ENCODE data around the gene CRNKL1.
A peak's percentile ranks its signal among the peaks of the same experiment; 100 is the strongest.
"Not testable (repeated sequence)": the region's sequence is repeated elsewhere in the genome, so short reads cannot be mapped to it uniquely, and the experiment has no call there.

The CRNKL1 gene

GRCh38 chr20:20003955-20004322, 48.3 kb downstream of the CRNKL1 start:
- not testable (repeated sequence) for DNase-seq

GRCh38 chr20:20003031-20003954, 49.0 kb downstream of the CRNKL1 start:
- no peak for DNase-seq

DNA sequence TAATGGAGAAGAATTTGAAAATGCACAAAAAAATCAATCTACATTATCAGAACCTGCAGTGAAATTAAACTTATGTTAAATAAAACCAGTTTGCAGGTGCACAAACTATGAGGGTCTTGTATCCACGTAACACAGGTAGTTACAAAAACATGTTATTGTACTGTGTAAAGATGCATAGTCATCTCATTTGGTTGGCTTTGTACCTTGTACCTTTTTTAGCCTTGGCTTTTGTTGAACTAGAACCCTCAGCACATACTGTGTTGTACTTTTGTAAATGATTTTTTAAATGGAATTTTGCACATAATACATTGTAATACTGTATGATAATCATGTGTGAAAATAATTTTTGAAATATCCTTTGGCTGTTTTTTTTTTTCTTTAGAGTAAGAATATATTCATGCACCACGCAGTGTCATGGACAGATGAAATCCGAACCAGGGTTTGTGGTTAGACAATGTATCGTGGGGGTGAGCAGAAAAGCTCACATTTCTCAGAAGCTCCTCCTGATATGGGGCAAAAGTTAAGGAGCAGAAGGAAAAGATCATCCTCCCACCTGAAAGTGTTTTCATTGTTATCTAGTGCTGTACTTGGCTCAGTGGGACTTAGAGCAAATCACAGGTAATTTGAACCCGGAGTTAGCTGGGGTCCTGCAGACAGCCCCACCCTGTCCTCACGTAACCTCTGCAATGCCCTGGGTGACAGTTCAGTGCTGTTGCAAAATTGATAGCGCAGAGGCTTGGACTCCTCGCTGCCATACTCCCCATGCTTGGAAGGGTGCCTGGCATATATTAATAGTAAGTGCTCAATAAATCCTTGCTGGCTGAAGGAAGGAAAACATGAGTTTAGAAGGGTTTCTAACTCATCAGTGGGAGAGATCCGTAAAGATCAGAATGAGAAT, 49.9 kb downstream of the CRNKL1 start:
- DNase-seq = no peak

GRCh38 chr20:20000211-20000968, 51.9 kb downstream of the CRNKL1 start:
- DNase-seq = no peak

GRCh38 chr20:19998990-19999705, 53.1 kb downstream of the CRNKL1 start:
- no peak for DNase-seq

DNA sequence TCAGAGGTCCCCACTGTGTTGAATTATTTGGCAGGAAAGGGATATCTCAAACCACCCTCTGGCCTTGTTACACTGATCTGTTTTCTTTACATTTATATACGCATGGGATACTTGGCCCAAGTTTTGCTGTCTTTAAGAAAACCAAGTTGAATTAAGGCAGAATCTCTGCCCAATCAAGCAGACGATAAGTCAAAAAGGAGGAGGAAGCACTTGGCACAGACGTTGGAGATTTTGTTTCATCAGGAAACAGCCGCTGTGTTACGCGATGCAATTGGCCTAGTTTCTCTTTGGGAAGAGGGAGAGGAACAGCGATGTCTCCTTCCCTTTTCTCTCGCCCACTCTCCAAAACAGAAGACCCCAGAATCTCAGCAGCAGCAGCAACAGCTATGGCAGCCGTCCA, 55.3 kb downstream of the CRNKL1 start:
- DNase-seq = peak in 1 of 2 experiments; percentile 53

DNA sequence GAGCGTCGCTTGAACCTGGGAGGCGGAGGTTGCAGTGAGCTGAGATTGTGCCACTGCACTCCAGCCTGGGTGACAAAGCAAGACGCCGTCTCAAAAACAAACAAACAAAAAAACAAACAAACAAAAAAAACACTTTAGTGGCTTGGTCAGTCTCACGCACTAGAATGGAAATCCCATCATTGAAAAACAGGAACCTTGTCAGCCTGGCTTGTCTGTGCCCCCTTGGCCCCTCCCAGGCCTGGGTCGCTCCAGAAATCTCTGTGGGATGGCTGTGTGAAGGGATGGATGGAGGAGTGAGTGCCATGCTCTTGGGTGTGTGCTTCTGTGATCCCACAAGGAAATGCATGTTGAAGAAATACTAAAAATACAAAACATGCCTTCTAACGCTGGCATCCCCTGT, 56.0 kb downstream of the CRNKL1 start:
- no peak for DNase-seq

DNA sequence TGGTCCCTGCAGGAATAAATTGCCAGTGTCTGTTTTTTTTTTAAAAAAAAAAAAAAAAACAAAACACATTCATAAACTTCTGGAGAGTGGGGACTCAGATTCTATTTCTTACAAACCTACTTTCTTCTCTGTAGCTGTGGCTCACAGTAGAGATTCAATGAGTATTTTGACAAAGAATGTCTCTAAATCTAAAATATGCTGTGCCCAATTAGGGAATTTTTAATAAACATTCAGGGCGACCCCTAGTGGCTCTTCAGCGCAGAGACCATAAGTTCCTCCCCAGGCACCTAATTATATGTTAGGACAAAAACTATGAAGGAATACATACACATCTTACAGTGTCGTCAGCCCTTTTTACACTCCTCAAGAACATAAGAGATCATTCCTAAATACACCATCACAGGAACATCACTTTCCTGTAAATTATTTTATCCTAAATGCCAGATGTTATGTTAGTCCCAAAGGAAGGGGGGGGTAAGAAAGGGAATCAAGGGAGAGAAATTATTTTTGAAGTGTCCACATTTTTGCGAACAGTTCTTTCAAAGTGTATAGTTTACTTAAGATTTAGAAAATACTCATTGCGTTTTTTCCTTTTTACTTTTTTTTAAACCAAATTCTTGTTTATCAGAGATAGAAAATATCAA, 56.9 kb downstream of the CRNKL1 start:
- DNase-seq = peak in 1 of 2 experiments; percentile 73

- DNase-seq = no peak
Measured at GRCh38 chr20:19993958-19994669, 58.2 kb downstream of the CRNKL1 start.

DNA sequence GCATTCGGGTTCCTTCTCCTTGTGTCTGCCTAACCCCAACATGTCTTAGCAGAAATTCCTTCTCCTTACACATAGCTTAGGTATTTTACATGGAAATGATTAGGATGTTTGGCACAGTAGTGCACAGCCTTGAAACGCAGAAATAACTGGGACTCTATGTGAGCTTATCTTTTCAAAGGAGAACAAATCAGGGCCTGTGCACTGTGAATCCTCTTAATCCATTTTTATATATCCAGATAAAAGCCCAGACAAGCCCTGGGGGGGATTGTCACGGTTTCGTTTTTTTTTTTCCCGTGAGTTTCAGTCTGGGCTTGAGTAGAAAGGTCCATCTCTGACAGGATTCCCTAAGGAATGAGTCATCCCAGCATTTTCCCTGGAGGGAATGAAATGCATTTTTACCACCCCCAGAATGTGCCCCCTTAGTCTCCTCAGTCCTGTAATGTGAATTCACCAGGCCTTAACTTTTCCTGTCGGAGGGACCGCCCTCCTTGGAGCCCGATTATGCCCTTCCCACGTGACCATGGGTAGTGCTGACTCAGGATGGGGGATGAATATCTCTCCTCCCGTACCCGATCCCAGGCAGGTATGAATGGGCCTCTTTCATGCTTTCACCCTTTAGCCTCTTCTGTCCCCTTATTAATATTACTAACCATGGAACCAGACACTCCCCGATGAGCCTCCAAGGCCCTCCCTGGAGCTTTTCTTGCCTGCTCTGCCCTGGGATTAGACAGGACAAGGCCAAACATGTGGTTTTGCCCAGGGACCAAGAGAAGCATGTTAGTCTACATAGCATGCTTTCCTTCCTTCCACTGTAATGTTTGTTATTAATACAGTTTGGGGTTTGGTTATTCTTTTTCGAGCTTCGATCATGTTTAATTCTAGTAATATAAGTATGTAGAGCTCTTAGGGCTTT, 59.0 kb downstream of the CRNKL1 start:
- DNase-seq = no peak

- DNase-seq = no peak
Measured at GRCh38 chr20:19991854-19992253, 60.4 kb downstream of the CRNKL1 start.

DNA sequence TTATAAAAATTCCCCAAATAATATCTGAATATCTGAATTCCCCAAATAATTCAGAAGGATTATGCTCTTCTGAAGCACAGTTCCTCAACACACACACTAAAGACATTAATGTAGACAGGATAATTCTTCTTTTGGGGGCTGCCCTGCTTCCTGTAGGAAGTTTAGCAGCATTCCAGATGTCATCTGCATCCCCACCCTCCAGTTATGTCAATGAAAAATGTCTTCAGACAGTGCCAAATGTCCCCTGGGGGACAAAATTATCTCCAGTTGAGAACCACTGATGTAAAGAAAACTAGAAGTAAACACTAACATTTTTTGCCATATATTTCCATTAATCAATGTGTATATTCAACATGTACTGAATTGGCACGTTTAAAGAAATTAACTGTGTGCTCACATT, 61.0 kb downstream of the CRNKL1 start:
- DNase-seq = no peak

DNA sequence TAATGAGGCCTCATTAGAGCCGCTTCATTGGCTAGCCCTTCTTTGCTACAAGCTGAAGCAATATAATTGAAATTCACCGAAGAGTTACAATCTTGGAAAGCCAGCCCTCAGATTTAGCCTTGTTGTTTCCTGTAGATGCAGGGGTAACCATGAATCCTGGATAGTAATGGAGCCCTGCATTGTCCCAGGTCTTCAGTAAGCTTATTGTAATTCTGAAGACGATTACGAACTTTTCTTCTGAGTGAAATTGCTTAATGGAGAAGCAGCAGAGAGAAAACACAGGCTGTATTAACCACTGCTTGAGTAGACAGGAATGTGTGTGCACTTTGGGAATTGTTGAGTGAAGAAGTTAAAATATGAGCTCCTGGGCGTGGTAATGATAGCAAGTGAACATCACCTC, 61.4 kb downstream of the CRNKL1 start:
- no peak for DNase-seq

DNA sequence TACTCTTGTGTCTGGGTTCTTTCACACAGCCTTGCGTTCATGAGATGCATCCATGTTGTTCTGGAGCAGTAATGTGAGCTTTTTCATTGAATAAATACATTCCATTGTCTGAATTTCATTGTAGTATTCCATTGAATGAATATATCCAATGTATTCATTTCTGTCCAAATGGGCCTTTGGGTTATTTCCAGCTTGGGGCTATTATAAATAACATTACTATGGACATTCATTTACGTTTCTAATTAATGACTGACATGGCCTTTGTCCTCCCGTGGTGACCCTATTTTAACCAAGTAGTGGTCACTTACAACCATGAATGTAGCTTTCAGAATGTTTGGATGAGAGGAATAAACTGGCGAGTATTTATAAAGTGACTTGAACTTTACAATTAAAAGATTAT, 65.2 kb downstream of the CRNKL1 start:
- DNase-seq = no peak

DNA sequence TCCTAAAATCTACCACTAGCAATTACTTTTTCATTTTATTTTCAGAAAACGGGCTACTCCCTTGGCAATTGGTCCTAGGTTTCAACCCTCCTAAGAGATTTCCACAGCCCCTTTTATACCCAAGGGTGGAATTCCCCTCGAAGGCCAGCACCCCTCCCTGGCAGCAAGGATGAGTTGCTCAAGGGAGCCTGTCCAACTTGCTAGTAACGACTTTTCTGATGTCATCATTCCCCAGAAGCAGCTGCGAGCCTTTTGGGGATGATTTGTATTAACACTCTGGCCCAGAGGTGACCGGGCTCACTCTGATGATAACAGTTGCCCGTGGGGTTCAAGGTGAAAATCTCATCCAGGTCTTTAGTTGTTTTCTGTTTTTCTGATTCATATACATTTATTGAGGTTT, 65.8 kb downstream of the CRNKL1 start:
- no peak for DNase-seq

Measured in NCI-H446 (cell line).